Suprapubic skin (tissue), 4 donors: ENCODE results near the gene LYZL1.

Source experiments
- CTCF ChIP-seq, 2 donors: fragments of 200-600 bp in 1 of 2; fragments of 450-650 bp in 1 of 2; sonication (generic) in 1 of 2; IDR thresholded peaks; one replicate each; pipeline ENCODE4 v1.5.1; 2016 to 2019; ENCODE audit warnings: antibody characterized with exemption in 2 of 2, mild to moderate bottlenecking in 1 of 2, moderate library complexity in 1 of 2
- POLR2A ChIP-seq, 2 donors: fragments of 450-650 bp; IDR thresholded peaks; one replicate each; pipeline ENCODE4 v1.6.1; 2017; ENCODE audit warnings: antibody characterized with exemption in 2 of 2, mild to moderate bottlenecking in 2 of 2, moderate library complexity in 2 of 2
- POLR2AphosphoS5 ChIP-seq, 3 donors: sonication (generic); formaldehyde crosslinking; IDR thresholded peaks; one replicate each; pipeline ENCODE4 v1.6.1; 2017; ENCODE audit warnings: antibody characterized with exemption in 3 of 3

- TF ChIP-seq CTCF (IDR thresholded peaks at IDR 0.05), result no peak
- TF ChIP-seq POLR2A (IDR thresholded peaks at IDR 0.05), result no peak
- no peak for TF ChIP-seq POLR2AphosphoS5 (IDR thresholded peaks at IDR 0.05)
Observed at GRCh38 chr10:29265210-29265768, 23.6 kb upstream of the LYZL1 start.
